ENCODE data around the gene UBE2G2.

The UBE2G2 gene

GRCh38 chr21:44761011-44761729 is 40.5 kb downstream of the UBE2G2 start:
- no peak overlapping the region for H3K27ac ChIP-seq (ENCODE audit: low read depth, low read length)
- H3K36me3 ChIP-seq (ENCODE audit: control insufficient read depth, insufficient read depth, low read length): no peaks in the 10 kb centered on the region
- no peak overlapping the region for H3K4me3 ChIP-seq (ENCODE audit: low read length)
- H3K27me3 ChIP-seq (ENCODE audit: control insufficient read depth, insufficient read depth, low read length): no peaks in the 10 kb centered on the region
- no peaks in the 10 kb centered on the region for H3K4me1 ChIP-seq (ENCODE audit: control insufficient read depth, insufficient read depth, low read length)
- no peak overlapping the region for H3K9ac ChIP-seq (ENCODE audit: low read length)

- Histone ChIP-seq H3K4me3 (ENCODE audit: low read length) (no peak overlapping the region), H3K36me3 (ENCODE audit: control insufficient read depth, insufficient read depth, low read length) (no peaks in the 10 kb centered on the region), H3K27me3 (ENCODE audit: control insufficient read depth, insufficient read depth, low read length) (no peaks in the 10 kb centered on the region), H3K9ac (ENCODE audit: low read length) (no peak overlapping the region), H3K4me1 (ENCODE audit: control insufficient read depth, insufficient read depth, low read length) (no peaks in the 10 kb centered on the region), H3K27ac (ENCODE audit: low read depth, low read length) (no peak overlapping the region)
Measured at GRCh38 chr21:44760376-44760775, 41.2 kb downstream of the UBE2G2 start.

- Histone ChIP-seq H3K27me3 (ENCODE audit: control insufficient read depth, insufficient read depth, low read length) (no peaks in the 10 kb centered on the region), H3K36me3 (ENCODE audit: control insufficient read depth, insufficient read depth, low read length) (no peaks in the 10 kb centered on the region), H3K27ac (ENCODE audit: low read depth, low read length) (no peak overlapping the region), H3K4me3 (ENCODE audit: low read length) (no peak overlapping the region), H3K4me1 (ENCODE audit: control insufficient read depth, insufficient read depth, low read length) (no peaks in the 10 kb centered on the region), H3K9ac (ENCODE audit: low read length) (no peak overlapping the region)
Measured at GRCh38 chr21:44759628-44760285, 41.9 kb downstream of the UBE2G2 start.

- H3K36me3 ChIP-seq (ENCODE audit: control insufficient read depth, insufficient read depth, low read length): no peaks in the 10 kb centered on the region
- H3K27me3 ChIP-seq (ENCODE audit: control insufficient read depth, insufficient read depth, low read length): no peaks in the 10 kb centered on the region
- H3K4me1 ChIP-seq (ENCODE audit: control insufficient read depth, insufficient read depth, low read length): no peaks in the 10 kb centered on the region
- no peak overlapping the region for H3K27ac ChIP-seq (ENCODE audit: low read depth, low read length)
- no peak overlapping the region for H3K9ac ChIP-seq (ENCODE audit: low read length)
- H3K4me3 ChIP-seq (ENCODE audit: low read length): no peak overlapping the region
Measured at GRCh38 chr21:44758781-44759627, 42.6 kb downstream of the UBE2G2 start.

- H3K4me3 ChIP-seq (ENCODE audit: low read length): no peak overlapping the region
- H3K27me3 ChIP-seq (ENCODE audit: control insufficient read depth, insufficient read depth, low read length): no peaks in the 10 kb centered on the region
- H3K9ac ChIP-seq (ENCODE audit: low read length): no peak overlapping the region
- H3K4me1 ChIP-seq (ENCODE audit: control insufficient read depth, insufficient read depth, low read length): no peaks in the 10 kb centered on the region
- H3K36me3 ChIP-seq (ENCODE audit: control insufficient read depth, insufficient read depth, low read length): no peaks in the 10 kb centered on the region
- no peak overlapping the region for H3K27ac ChIP-seq (ENCODE audit: low read depth, low read length)
Measured at GRCh38 chr21:44758141-44758561, 43.5 kb downstream of the UBE2G2 start.

- Histone ChIP-seq H3K36me3 (ENCODE audit: control insufficient read depth, insufficient read depth, low read length) (no peaks in the 10 kb centered on the region), H3K27me3 (ENCODE audit: control insufficient read depth, insufficient read depth, low read length) (no peaks in the 10 kb centered on the region), H3K4me3 (ENCODE audit: low read length) (no peak overlapping the region), H3K4me1 (ENCODE audit: control insufficient read depth, insufficient read depth, low read length) (no peaks in the 10 kb centered on the region), H3K27ac (ENCODE audit: low read depth, low read length) (no peak overlapping the region), H3K9ac (ENCODE audit: low read length) (no peak overlapping the region)
Measured at GRCh38 chr21:44757731-44758130, 43.9 kb downstream of the UBE2G2 start.

- H3K4me1 ChIP-seq (ENCODE audit: control insufficient read depth, insufficient read depth, low read length): no peaks in the 10 kb centered on the region
- H3K4me3 ChIP-seq (ENCODE audit: low read length): no peak overlapping the region
- H3K36me3 ChIP-seq (ENCODE audit: control insufficient read depth, insufficient read depth, low read length): no peaks in the 10 kb centered on the region
- no peaks in the 10 kb centered on the region for H3K27me3 ChIP-seq (ENCODE audit: control insufficient read depth, insufficient read depth, low read length)
- H3K27ac ChIP-seq (ENCODE audit: low read depth, low read length): no peak overlapping the region
- no peak overlapping the region for H3K9ac ChIP-seq (ENCODE audit: low read length)
Measured at GRCh38 chr21:44756423-44757185, 45.0 kb downstream of the UBE2G2 start.

GRCh38 chr21:44755227-44755626 is 46.4 kb downstream of the UBE2G2 start:
- Histone ChIP-seq H3K27ac (ENCODE audit: low read depth, low read length) (no peak overlapping the region), H3K4me1 (ENCODE audit: control insufficient read depth, insufficient read depth, low read length) (no peaks in the 10 kb centered on the region), H3K27me3 (ENCODE audit: control insufficient read depth, insufficient read depth, low read length) (peaks cover 3% of the 10 kb centered on the region), H3K9ac (ENCODE audit: low read length) (no peak overlapping the region), H3K36me3 (ENCODE audit: control insufficient read depth, insufficient read depth, low read length) (no peaks in the 10 kb centered on the region), H3K4me3 (ENCODE audit: low read length) (no peak overlapping the region)

GRCh38 chr21:44753357-44753756 is 48.3 kb downstream of the UBE2G2 start:
- Histone ChIP-seq H3K27me3 (ENCODE audit: control insufficient read depth, insufficient read depth, low read length) (peaks cover 3% of the 10 kb centered on the region), H3K9ac (ENCODE audit: low read length) (no peak overlapping the region), H3K36me3 (ENCODE audit: control insufficient read depth, insufficient read depth, low read length) (no peaks in the 10 kb centered on the region), H3K27ac (ENCODE audit: low read depth, low read length) (no peak overlapping the region), H3K4me1 (ENCODE audit: control insufficient read depth, insufficient read depth, low read length) (no peaks in the 10 kb centered on the region), H3K4me3 (ENCODE audit: low read length) (no peak overlapping the region)

- no peak overlapping the region for H3K4me3 ChIP-seq (ENCODE audit: low read length)
- no peak overlapping the region for H3K27ac ChIP-seq (ENCODE audit: low read depth, low read length)
- peaks cover 3% of the 10 kb centered on the region for H3K27me3 ChIP-seq (ENCODE audit: control insufficient read depth, insufficient read depth, low read length)
Measured at GRCh38 chr21:44752671-44753235, 48.9 kb downstream of the UBE2G2 start.

GRCh38 chr21:44751799-44752636 is 49.6 kb downstream of the UBE2G2 start:
- no peaks in the 10 kb centered on the region for H3K4me1 ChIP-seq (ENCODE audit: control insufficient read depth, insufficient read depth, low read length)

More at GRCh38 chr21:44752671-44753235, 48.9 kb downstream of the UBE2G2 start:
- H3K9ac ChIP-seq (ENCODE audit: low read length): no peak overlapping the region
- no peaks in the 10 kb centered on the region for H3K4me1 ChIP-seq (ENCODE audit: control insufficient read depth, insufficient read depth, low read length)
- no peaks in the 10 kb centered on the region for H3K36me3 ChIP-seq (ENCODE audit: control insufficient read depth, insufficient read depth, low read length)

More at GRCh38 chr21:44751799-44752636, 49.6 kb downstream of the UBE2G2 start:
- Histone ChIP-seq H3K4me3 (ENCODE audit: low read length) (no peak overlapping the region), H3K27ac (ENCODE audit: low read depth, low read length) (no peak overlapping the region), H3K9ac (ENCODE audit: low read length) (no peak overlapping the region), H3K27me3 (ENCODE audit: control insufficient read depth, insufficient read depth, low read length) (peaks cover 3% of the 10 kb centered on the region), H3K36me3 (ENCODE audit: control insufficient read depth, insufficient read depth, low read length) (no peaks in the 10 kb centered on the region)
